Loucy (cell line): Measurements from ENCODE around the gene SSBP2.
A peak's percentile ranks its signal among the peaks of the same experiment; 100 is the strongest.

Experiments used
- H2AFZ ChIP-seq: fragments of 200-600 bp; sonication (generic); 2 replicates; pipeline ENCODE4 v1.6.0; 2016; ENCODE audit warnings: antibody characterized with exemption, mild to moderate bottlenecking, low read length, moderate library complexity
- H3F3A ChIP-seq: fragments of 200-600 bp; 2 replicates; pipeline ENCODE4 v1.6.0; 2016; ENCODE audit warnings: antibody characterized with exemption, low read depth, mild to moderate bottlenecking
- H3K27me3 ChIP-seq: fragments of 200-600 bp; sonication (generic); 2 replicates; pipeline ENCODE4 v1.6.1; 2014; ENCODE audit warnings: low read length, mild to moderate bottlenecking; ENCODE audit not compliant: insufficient read depth, poor library complexity, severe bottlenecking
- H3K36me3 ChIP-seq: fragments of 200-600 bp; sonication (generic); 2 replicates; pipeline ENCODE4 v1.6.1; 2016; ENCODE audit warnings: low read length; ENCODE audit not compliant: insufficient read depth
- H3K4me1 ChIP-seq: fragments of 200-600 bp; sonication (generic); 2 replicates; pipeline ENCODE4 v1.5.1; 2014; ENCODE audit warnings: low read length, mild to moderate bottlenecking; ENCODE audit not compliant: insufficient read depth, poor library complexity, severe bottlenecking
- H3K4me2 ChIP-seq: fragments of 200-600 bp; sonication (generic); 2 replicates; pipeline ENCODE4 v1.6.0; 2014; ENCODE audit warnings: antibody characterized with exemption, low read length, low read depth, mild to moderate bottlenecking; ENCODE audit not compliant: poor library complexity, severe bottlenecking
- H3K4me3 ChIP-seq: fragments of 200-600 bp; sonication (generic); 2 replicates; pipeline ENCODE4 v1.5.1; 2014; ENCODE audit warnings: low read length, mild to moderate bottlenecking, mixed read lengths; ENCODE audit not compliant: poor library complexity, severe bottlenecking
- H3K79me2 ChIP-seq: fragments of 200-600 bp; sonication (generic); 2 replicates; pipeline ENCODE4 v1.6.1; 2014; ENCODE audit warnings: low read length; ENCODE audit not compliant: insufficient read depth
- H3K9ac ChIP-seq: fragments of 200-600 bp; sonication (generic); 2 replicates; pipeline ENCODE4 v1.6.0; 2014; ENCODE audit warnings: mild to moderate bottlenecking, low read depth, low read length, moderate library complexity; ENCODE audit not compliant: poor library complexity, severe bottlenecking
- H3K9me2 ChIP-seq: fragments of 200-600 bp; sonication (generic); replicated peaks from 2 replicates; pipeline ENCODE4 v1.6.1; 2016; ENCODE audit warnings: low read depth, low read length, mixed read lengths
- H3K9me3 ChIP-seq: fragments of 200-600 bp; sonication (generic); 2 replicates; pipeline ENCODE4 v1.6.1; 2014; ENCODE audit warnings: mild to moderate bottlenecking, antibody characterized with exemption, low read length, low read depth; ENCODE audit not compliant: insufficient read depth
- H4K20me1 ChIP-seq: fragments of 200-600 bp; sonication (generic); 2 replicates; pipeline ENCODE4 v1.6.0; 2014; ENCODE audit warnings: antibody characterized with exemption, low read length, mild to moderate bottlenecking; ENCODE audit not compliant: insufficient read depth, poor library complexity, severe bottlenecking
- CTCF ChIP-seq: fragments of 200-600 bp; sonication (generic); conservative IDR thresholded peaks from 2 replicates; pipeline ENCODE4 v1.5.1; 2014; ENCODE audit warnings: mild to moderate bottlenecking, antibody characterized with exemption, low read length
- EZH2phosphoT487 ChIP-seq: fragments of 200-600 bp; IDR thresholded peaks from 2 replicates; pipeline ENCODE4 v1.6.1; 2018; ENCODE audit warnings: antibody characterized with exemption, mild to moderate bottlenecking, moderate library complexity, borderline replicate concordance

Gene SSBP2

GRCh38 chr5:81555865-81556264 is 195.0 kb downstream of the SSBP2 start:
- Histone ChIP-seq H3K4me2 (no peak overlapping the region), H3K9me3 (no peaks in the 10 kb centered on the region), H2AFZ (no peak overlapping the region), H3K4me3 (no peak overlapping the region), H3K4me1 (peaks cover 73% of the 10 kb centered on the region), H3K9ac (no peak overlapping the region), H3K36me3 (no peaks in the 10 kb centered on the region; the same call in 1 of the 2 replicates), H4K20me1 (no peaks in the 10 kb centered on the region), H3K27me3 (no peaks in the 10 kb centered on the region), H3K9me2 (no peaks in the 10 kb centered on the region), H3F3A (peaks cover 16% of the 10 kb centered on the region), H3K79me2 (peaks cover 76% of the 10 kb centered on the region)
- TF ChIP-seq EZH2phosphoT487, result no peak
- no peak for TF ChIP-seq CTCF

DNA sequence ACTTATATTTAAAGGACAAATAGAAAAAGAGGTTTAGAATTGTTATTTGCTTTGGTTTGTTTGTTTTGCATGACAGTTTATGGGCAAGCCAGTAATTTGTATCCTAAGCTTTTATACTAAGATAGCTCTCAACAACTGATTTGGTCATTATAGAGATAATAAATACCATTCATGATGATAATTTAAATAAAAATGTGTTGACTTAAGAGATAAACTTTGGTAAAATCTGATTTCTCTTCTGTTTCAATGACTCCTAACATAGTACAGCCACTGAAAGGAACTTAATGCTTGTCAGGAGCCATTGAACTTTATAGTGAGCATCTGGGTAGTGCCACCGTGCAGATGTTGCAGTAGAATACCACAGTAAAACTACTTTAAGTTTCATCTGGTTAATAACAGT is 196.2 kb downstream of the SSBP2 start:
- Histone ChIP-seq H3K4me2 (peak overlapping the region; percentile 90), H3K27me3 (no peaks in the 10 kb centered on the region), H3K4me3 (peak overlapping the region; percentile 68), H4K20me1 (no peaks in the 10 kb centered on the region), H3K36me3 (peaks cover 7% of the 10 kb centered on the region), H3K9me3 (no peaks in the 10 kb centered on the region), H3K4me1 (peaks cover 68% of the 10 kb centered on the region), H3F3A (peaks cover 16% of the 10 kb centered on the region), H2AFZ (no peak overlapping the region), H3K79me2 (peaks cover 76% of the 10 kb centered on the region), H3K9ac (peak overlapping the region; percentile 65), H3K9me2 (no peaks in the 10 kb centered on the region)
- no peak for TF ChIP-seq CTCF
- no peak for TF ChIP-seq EZH2phosphoT487

DNA sequence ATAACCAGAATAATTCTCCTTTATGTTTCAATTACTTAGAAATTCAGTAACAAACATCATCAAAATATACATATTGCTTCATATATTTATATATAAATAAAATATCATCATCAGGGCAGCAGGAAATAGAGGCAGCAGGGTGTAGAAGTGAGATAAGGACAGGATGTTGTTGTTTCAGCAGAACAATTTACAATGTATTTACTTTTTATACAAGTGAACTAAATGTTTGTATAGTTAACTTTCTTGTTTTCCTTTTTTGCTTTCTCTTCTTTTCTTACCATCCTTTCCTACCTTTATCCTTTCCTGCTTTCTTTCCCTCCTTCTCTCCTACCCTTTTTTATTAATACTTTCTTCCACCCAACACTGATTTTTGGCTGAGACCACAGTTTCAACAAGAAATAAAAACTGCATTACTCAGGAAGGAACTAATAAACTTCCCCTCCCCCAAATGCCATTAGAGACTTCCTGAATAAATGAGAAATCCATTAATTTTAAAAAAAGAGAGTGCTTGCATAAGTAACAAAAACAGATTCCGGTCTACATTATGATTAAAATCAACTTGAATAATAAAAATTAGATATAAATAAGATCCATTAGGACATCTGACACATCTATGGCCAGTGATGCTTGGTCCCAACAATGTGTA is 197.2 kb downstream of the SSBP2 start:
- Histone ChIP-seq H3K9me3 (no peaks in the 10 kb centered on the region), H3K9me2 (no peaks in the 10 kb centered on the region), H3K36me3 (peaks cover 14% of the 10 kb centered on the region), H3K4me2 (peak overlapping the region; percentile 90), H2AFZ (no peak overlapping the region), H3K27me3 (no peaks in the 10 kb centered on the region), H3K9ac (peak overlapping the region; percentile 65), H3K4me1 (peaks cover 66% of the 10 kb centered on the region), H4K20me1 (no peaks in the 10 kb centered on the region), H3K79me2 (peaks cover 76% of the 10 kb centered on the region), H3F3A (peaks cover 16% of the 10 kb centered on the region), H3K4me3 (peak overlapping the region; percentile 68)
- TF ChIP-seq CTCF, result no peak
- TF ChIP-seq EZH2phosphoT487, result peak; percentile 53; the same call in 1 of the 2 replicates
